ENCODE measurements around the gene CERKL.

CERKL gene

GRCh38 chr2:181655519-181655918 lies 1.4 kb downstream of the CERKL start:
- no peaks in the 10 kb centered on the region for H3K27me3 ChIP-seq (ENCODE audit: insufficient read depth, low read length, poor library complexity, severe bottlenecking)
- no peaks in the 10 kb centered on the region for H3K9me3 ChIP-seq (ENCODE audit: insufficient read depth, low read depth, low read length)
- no peak overlapping the region for H3K9ac ChIP-seq (ENCODE audit: low read depth, low read length, poor library complexity, severe bottlenecking)
- no peaks in the 10 kb centered on the region for H4K20me1 ChIP-seq (ENCODE audit: insufficient read depth, low read length, poor library complexity, severe bottlenecking)
- no peaks in the 10 kb centered on the region for H3K9me2 ChIP-seq (replicated peaks; ENCODE audit: low read depth, low read length)
- TF ChIP-seq CTCF (conservative IDR thresholded peaks at IDR 0.05; ENCODE audit: low read length) = no peak
- TF ChIP-seq EZH2phosphoT487 (IDR thresholded peaks at IDR 0.05; ENCODE audit: borderline replicate concordance) = no peak
- H3K4me2 ChIP-seq (ENCODE audit: low read depth, low read length, poor library complexity, severe bottlenecking) = no peak overlapping the region
- H3K4me1 ChIP-seq (ENCODE audit: insufficient read depth, low read length, poor library complexity, severe bottlenecking) = no peaks in the 10 kb centered on the region
- H3K79me2 ChIP-seq (ENCODE audit: insufficient read depth, low read length) = no peaks in the 10 kb centered on the region
- H3F3A ChIP-seq (ENCODE audit: low read depth) = no peaks in the 10 kb centered on the region
- no peaks in the 10 kb centered on the region for H3K36me3 ChIP-seq (ENCODE audit: insufficient read depth, low read length)
- H3K4me3 ChIP-seq (ENCODE audit: low read length, poor library complexity, severe bottlenecking) = no peak overlapping the region
- no peak overlapping the region for H2AFZ ChIP-seq (ENCODE audit: low read length)

GRCh38 chr2:181649436-181649979 lies 7.4 kb downstream of the CERKL start:
- no peaks in the 10 kb centered on the region for H3K9me3 ChIP-seq (ENCODE audit: insufficient read depth, low read depth, low read length)
- H3K4me1 ChIP-seq (ENCODE audit: insufficient read depth, low read length, poor library complexity, severe bottlenecking) = no peaks in the 10 kb centered on the region
- H3K4me3 ChIP-seq (ENCODE audit: low read length, poor library complexity, severe bottlenecking) = no peak overlapping the region
- H4K20me1 ChIP-seq (ENCODE audit: insufficient read depth, low read length, poor library complexity, severe bottlenecking) = no peaks in the 10 kb centered on the region
- no peaks in the 10 kb centered on the region for H3K9me2 ChIP-seq (replicated peaks; ENCODE audit: low read depth, low read length)
- no peak overlapping the region for H3K9ac ChIP-seq (ENCODE audit: low read depth, low read length, poor library complexity, severe bottlenecking)
- TF ChIP-seq CTCF (conservative IDR thresholded peaks at IDR 0.05; ENCODE audit: low read length) = no peak
- no peak for TF ChIP-seq EZH2phosphoT487 (IDR thresholded peaks at IDR 0.05; ENCODE audit: borderline replicate concordance)
- no peaks in the 10 kb centered on the region for H3K36me3 ChIP-seq (ENCODE audit: insufficient read depth, low read length)
- no peaks in the 10 kb centered on the region for H3F3A ChIP-seq (ENCODE audit: low read depth)
- no peaks in the 10 kb centered on the region for H3K79me2 ChIP-seq (ENCODE audit: insufficient read depth, low read length)
- H2AFZ ChIP-seq (ENCODE audit: low read length) = no peak overlapping the region
- H3K27me3 ChIP-seq (ENCODE audit: insufficient read depth, low read length, poor library complexity, severe bottlenecking) = no peaks in the 10 kb centered on the region
- H3K4me2 ChIP-seq (ENCODE audit: low read depth, low read length, poor library complexity, severe bottlenecking) = no peak overlapping the region

GRCh38 chr2:181648478-181649155 lies 8.3 kb downstream of the CERKL start:
- no peak for TF ChIP-seq CTCF (conservative IDR thresholded peaks at IDR 0.05; ENCODE audit: low read length)
- TF ChIP-seq EZH2phosphoT487 (IDR thresholded peaks at IDR 0.05; ENCODE audit: borderline replicate concordance) = no peak
- H2AFZ ChIP-seq (ENCODE audit: low read length) = no peak overlapping the region
- no peaks in the 10 kb centered on the region for H3K4me1 ChIP-seq (ENCODE audit: insufficient read depth, low read length, poor library complexity, severe bottlenecking)

More at GRCh38 chr2:181648478-181649155, 8.3 kb downstream of the CERKL start:
- H3F3A ChIP-seq (ENCODE audit: low read depth) = no peaks in the 10 kb centered on the region
- no peaks in the 10 kb centered on the region for H3K27me3 ChIP-seq (ENCODE audit: insufficient read depth, low read length, poor library complexity, severe bottlenecking)
- no peak overlapping the region for H3K4me3 ChIP-seq (ENCODE audit: low read length, poor library complexity, severe bottlenecking)
- no peak overlapping the region for H3K9ac ChIP-seq (ENCODE audit: low read depth, low read length, poor library complexity, severe bottlenecking)
- H4K20me1 ChIP-seq (ENCODE audit: insufficient read depth, low read length, poor library complexity, severe bottlenecking) = no peaks in the 10 kb centered on the region
- H3K9me2 ChIP-seq (replicated peaks; ENCODE audit: low read depth, low read length) = no peaks in the 10 kb centered on the region
- H3K9me3 ChIP-seq (ENCODE audit: insufficient read depth, low read depth, low read length) = no peaks in the 10 kb centered on the region
- no peaks in the 10 kb centered on the region for H3K36me3 ChIP-seq (ENCODE audit: insufficient read depth, low read length)
- H3K79me2 ChIP-seq (ENCODE audit: insufficient read depth, low read length) = no peaks in the 10 kb centered on the region
- no peak overlapping the region for H3K4me2 ChIP-seq (ENCODE audit: low read depth, low read length, poor library complexity, severe bottlenecking)

All from Loucy (cell line).